Activated CD4-positive, alpha-beta T cell treated with anti-CD3 and anti-CD28 coated beads, Interleukin-2, amount 50 U/mL, for 1 hour (primary cell): Measurements from ENCODE around the gene AIFM3.

Experiments
- DNase-seq: peaks from one replicate; pipeline ENCODE4 v3.0.0-alpha.2; 2020

Gene AIFM3

DNA sequence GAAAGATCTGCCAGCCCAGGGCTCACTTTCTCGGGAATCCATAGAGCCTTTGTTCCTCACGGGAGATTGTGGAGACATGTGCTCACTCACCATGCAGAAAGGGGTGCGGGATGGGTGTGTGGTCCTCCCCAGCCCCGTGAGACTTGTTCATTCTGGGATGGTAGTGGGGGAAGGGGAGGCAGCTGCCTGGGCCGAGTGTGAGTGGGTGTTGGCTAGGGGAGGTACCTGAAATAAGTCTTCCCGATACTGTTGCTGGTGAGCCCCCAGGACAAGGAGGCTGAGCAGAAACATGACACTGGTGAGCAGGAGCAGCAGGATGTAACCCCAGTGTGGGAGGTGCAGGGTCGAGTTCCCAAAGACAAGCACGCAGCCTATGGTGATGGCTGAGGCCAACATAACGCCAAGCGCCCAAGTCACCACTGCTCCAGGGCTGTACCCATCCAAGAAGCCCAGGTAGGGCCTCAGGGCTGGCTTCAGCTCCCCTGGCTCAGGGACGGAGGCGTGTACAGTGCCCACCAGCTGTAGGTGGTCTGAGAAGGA, 62.5 kb downstream of the AIFM3 start:
- DNase-seq = no peak

DNA sequence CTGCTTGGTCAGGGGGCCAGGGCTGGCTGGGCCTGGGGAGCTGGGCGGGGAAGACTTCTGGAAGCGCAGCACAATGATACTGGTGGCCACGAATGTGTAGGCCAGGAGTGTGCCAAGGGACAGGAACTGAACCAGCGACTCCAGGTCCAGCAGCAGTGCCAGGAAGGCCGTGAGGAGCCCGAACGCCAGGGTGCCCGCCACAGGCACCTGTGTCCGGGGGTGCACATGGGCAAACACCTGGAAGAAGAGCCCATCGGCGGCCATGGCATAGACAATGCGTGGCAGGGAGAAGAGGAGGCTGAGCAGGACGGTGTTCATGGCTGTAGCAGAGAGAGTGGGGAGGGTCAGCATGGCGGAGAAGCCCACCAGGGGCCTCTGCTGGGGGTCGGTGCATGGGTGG, 63.0 kb downstream of the AIFM3 start:
- no peak for DNase-seq
